ENCODE measurements around the gene NSF.
"Not testable (repeated sequence)": the region's sequence is repeated elsewhere in the genome, so short reads cannot be mapped to it uniquely, and the experiment has no call there.

DNA sequence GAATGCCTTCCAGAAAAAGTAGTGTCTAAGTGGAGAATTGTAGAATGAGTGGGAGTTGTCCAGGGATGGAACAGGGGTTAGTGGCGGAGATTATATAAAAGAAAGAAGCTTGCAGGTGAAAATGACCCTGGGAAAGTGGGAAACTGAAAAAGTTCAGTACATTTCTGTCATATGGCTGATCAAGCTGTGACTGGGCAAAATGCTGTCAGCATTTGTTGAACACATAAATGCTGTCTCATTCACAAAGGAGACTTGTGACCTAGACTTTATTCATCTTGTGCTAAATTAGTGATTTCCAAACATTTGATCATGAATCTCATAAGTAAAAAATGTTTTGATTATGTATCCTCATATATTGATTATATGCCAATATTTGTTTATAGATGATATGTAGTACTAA lies 28.5 kb downstream of the NSF start:
- not testable (repeated sequence) for TF ChIP-seq ZFX (IDR thresholded peaks at IDR 0.05; ENCODE audit: borderline replicate concordance)
- TF ChIP-seq, protein P1, sequence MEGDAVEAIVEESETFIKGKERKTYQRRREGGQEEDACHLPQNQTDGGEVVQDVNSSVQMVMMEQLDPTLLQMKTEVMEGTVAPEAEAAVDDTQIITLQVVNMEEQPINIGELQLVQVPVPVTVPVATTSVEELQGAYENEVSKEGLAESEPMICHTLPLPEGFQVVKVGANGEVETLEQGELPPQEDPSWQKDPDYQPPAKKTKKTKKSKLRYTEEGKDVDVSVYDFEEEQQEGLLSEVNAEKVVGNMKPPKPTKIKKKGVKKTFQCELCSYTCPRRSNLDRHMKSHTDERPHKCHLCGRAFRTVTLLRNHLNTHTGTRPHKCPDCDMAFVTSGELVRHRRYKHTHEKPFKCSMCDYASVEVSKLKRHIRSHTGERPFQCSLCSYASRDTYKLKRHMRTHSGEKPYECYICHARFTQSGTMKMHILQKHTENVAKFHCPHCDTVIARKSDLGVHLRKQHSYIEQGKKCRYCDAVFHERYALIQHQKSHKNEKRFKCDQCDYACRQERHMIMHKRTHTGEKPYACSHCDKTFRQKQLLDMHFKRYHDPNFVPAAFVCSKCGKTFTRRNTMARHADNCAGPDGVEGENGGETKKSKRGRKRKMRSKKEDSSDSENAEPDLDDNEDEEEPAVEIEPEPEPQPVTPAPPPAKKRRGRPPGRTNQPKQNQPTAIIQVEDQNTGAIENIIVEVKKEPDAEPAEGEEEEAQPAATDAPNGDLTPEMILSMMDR (IDR thresholded peaks at IDR 0.05): not testable (repeated sequence)
